GM19351 (cell line): ENCODE data around the gene RGS16.
A peak's percentile ranks its signal among the peaks of the same experiment; 100 is the strongest.

Source experiments
- ATAC-seq: cut with Tn5 transposase; IDR thresholded peaks from one replicate; pipeline ENCODE4 v1.9.1; 2021; ENCODE audit warnings: mild to moderate bottlenecking, moderate library complexity; ENCODE audit not compliant: unreplicated experiment

Gene RGS16

DNA sequence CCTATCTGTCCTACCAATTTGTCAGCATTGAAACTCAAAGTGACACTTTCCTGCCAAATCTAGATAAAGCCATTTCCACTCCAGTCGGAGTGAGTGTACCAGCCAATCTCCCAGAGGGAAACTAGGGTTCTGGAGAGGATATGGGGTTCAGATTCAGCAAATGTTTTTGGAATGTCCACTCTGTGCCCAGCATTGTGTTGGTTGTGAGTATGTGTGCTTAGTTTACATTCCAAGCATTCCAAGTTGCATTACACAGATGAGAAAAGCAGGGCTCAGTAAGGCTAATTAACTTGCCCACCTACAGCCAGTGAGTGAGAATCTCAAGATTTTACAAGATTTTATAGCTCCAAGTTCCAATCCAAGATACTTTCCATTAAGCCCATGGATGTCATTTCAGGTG, 26.4 kb upstream of the RGS16 start:
- ATAC-seq: no peak

DNA sequence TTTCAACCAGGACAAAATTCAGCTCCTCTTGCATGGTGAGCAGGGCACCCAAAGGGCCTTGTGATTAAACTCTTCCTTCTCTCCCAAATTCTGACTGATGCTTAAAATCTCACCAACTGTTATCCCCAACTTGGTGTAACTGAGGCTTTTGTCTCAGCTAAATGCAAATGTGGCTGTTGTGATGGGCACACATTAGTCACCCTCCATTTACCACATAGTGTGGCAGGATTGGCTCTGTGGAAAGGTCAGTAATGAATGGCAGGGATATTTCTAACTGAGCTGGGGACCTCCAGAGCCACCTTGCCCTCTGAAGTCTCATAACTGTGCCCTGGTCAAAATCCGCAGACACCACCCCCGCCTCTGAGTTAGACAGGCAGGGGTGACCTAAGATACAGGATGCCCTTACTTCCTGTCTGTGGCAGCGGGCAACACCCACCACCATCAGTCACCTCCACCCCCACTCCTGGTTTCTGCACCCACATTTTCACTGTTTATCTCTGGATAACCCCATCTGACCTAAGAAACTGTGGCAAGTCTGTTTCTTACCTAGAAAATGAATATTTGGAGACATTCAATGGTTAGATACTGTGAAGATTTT, 25.4 kb upstream of the RGS16 start:
- no peak for ATAC-seq

DNA sequence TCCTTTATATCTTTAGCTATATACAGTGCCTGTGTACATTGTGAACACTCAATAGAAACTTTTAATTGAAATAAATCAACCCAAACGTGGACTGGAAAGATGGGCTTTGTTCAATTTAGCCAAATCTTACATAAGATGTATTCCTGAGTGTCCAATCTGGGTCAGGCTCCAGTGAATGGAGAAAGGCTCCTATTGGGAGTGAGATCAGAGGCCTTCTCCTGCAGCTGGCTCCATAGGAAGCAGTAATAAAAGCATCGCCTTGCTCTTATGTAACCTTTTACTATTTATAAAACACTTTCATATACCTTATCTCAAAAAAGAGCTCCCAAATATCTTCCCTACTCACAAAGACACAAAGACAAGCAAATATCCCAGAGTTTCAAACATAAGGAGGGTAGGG, 24.9 kb upstream of the RGS16 start:
- no peak for ATAC-seq

DNA sequence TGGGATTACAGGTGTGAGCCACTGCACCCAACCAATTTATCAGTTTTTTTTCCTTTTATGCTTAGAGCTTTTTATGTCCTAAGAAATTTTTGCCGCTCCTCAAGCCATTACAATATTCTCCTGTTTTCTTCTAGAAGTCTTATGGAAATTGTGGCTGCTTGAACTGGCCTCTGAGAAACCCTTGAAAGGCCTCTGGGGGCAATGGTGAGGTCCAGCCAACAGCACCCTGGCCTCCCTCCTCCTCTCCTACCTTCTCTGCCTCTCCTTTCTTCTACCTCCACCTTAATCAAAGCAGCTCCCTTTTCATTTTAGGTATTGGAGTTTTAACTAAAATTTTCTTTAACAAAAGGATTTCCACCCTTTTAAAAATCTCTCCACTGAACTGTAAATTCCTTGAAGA, 24.5 kb upstream of the RGS16 start:
- ATAC-seq: no peak

DNA sequence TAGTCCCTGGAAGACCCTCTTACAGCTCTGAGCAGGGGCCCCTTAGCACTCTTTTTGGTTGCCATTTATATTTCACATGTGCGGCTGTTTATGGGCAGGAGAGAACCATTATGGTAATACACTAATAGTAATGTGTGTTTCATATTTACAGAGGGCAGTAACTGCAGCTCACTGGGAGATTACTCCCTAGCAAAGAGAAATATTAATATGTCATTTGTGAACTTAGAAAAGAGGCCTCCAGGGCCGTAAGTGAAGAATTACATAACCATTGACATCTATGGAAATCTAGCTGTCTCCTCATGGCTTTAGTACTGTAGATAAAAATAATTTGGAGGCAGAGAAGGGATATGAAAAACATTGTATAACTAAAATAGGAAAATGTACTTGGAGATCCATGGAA, 23.4 kb upstream of the RGS16 start:
- ATAC-seq: no peak

DNA sequence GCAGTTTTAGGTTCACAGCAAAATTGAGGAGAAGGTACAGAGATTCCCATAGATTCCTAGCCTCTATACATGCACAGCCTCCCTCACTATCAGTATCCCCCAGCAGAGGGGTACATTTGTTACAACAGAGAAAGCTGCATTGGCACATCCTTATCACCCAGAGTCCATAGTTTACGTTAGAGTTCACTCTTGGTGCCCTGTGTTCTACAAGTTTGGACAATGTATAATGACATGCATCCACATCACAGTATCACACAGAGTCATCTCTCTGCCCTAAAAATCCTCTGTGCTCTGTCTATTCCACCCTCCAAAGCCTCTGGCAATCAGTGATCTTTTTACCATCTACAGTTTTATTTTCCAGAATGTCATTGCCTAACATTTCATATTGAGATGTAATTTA, 22.3 kb upstream of the RGS16 start:
- no peak for ATAC-seq

DNA sequence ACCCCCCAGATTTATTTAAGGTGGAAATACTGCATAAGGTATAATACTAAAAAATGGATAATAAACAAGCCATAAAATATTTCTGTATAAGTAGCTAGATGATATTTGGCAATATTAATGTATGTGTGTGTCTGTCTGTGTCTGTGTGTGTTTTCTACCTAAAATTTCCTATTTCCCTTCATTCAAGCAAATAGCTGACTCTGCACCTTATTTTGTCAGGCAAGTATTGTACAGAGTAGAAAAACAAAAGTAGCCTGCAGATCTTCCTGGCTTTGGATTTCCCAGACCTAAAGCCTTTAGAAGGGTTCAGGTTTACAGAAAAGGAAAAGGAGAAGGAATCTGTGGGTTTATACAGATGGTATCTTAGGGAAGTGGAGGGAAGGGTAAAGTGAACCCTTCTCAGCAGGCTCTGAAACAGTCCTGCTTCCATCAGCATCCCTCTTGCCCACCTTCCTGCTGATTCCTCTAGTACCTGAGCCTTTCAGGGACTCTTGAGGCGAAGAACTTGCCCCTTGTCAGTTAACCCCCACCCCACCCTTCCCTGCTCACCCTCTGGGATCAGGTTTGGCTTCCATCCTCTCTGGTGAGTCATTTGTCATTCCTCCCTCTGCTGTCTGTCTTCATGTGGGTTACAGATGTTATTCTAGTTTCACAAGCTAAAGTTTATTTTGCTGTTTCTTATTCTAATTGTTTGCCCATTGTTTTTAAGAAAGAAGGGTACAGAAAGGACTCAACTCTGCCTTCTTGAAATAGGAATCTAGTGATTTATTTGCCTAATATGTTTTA, 21.7 kb upstream of the RGS16 start:
- no peak for ATAC-seq

DNA sequence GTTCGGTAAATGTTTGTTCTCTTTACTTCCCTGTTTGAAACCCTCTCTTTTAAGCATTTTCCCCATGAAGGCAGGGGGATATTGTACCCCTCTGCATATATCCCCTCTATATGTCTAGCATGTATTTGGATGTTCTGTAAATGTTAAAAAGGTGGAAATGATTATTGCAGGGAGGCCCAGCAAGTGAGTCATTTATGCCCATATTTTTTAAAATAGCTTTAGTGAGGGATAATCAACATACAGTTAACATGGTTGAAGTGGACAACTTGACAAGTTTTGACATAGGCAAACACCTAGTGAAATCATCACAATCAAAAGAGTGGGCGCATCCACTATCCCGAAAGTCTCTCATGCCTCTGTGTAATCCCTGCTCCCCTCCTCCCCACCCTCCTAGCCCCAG, 20.8 kb upstream of the RGS16 start:
- ATAC-seq: no peak

DNA sequence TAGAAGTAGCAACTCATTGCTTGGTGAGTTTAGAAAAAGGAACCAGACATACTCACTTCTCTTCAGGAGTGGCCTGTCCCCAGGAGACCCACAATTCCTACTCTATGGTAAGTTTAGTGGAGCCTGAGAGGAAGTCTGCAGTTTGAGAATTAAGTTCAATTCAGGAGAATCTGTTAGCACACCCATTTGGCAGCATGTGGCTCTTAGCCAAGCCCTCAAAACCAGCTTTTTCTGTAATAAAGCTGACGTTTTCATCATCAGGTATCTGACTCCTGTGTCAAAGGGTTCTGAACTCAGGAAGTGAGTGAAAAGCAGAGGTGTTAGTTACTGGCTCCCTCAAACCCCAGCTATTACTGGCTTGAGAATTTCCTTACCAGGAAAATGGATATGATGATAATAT, 20.4 kb upstream of the RGS16 start:
- ATAC-seq: no peak

DNA sequence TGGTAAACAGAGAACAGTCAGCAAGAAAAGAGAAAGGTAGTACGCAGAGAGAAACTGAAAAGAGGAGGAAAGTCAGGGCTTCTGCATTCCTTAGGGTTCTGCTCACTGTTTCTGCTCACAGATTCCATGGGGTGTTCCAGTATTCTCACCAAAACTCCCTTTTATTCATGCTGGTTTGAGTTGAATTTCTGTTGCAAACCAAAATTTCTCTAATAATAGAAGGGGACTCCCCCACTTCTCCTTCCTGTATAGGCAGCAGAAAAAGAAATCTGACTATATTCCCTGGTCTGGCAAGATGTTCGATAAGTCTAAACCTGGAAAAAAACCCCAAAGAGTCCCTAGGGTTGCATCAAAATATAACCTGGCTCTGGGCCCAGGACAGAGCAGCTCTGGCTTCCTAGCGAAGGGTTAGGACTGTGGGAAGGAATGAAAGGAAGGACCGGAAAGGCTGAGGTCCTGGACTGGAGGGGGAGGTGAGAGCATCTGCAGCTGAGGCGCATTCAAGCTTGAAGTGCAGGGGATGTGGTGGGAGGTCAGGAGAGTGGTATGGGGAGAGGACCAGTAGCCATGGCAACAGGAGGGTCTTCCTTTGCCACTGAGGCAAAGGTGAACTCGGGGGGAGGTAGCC, 18.8 kb upstream of the RGS16 start:
- peak; percentile 62 for ATAC-seq

DNA sequence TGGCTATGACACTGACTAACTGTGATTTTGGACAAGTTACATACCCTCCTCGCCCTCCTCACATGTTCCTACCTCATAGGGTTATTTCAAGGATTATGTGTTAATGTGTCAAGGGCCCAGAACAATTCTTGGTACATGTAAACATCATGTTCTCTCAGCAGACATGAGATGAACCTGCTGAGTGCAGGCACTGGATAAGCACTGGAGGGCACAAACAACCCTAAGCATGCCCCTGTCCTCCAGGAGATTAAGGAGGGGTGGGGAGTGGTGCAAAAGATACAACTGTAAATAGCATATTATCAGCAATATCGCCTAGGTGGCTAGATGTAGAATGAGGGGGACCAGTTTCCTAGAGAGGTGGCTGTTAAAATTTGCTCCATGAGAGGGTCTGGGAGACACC, 17.7 kb upstream of the RGS16 start:
- no peak for ATAC-seq

DNA sequence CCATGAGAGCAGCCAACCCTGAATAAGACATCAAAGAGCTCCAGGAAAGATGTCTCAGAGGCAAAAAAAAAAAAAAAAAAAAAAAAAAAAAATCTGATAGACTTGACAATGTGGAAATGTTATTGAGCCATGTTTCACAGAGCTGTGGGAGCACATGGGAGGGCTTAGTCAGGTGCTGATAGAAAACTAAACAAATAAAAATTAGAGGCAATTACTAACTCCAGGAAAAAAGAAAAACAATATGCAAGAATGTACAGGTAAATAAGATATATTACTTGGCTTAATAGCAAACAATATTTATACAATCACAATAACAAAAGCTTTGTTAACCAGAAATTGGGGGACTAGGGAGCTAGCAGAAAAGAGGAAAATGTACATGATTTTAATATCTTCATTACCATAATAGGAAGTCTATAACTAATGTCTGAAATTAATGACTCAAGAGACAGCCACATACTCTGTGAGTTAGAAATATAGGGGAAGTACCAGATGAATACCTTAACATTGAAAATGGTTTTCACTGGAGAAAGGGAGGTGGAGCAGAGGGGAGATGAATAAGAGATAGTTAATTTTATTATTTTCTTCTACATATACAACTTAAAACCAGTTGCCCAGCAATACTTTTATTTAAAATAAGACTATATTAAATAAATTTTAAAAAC, 16.9 kb upstream of the RGS16 start:
- ATAC-seq: no peak

DNA sequence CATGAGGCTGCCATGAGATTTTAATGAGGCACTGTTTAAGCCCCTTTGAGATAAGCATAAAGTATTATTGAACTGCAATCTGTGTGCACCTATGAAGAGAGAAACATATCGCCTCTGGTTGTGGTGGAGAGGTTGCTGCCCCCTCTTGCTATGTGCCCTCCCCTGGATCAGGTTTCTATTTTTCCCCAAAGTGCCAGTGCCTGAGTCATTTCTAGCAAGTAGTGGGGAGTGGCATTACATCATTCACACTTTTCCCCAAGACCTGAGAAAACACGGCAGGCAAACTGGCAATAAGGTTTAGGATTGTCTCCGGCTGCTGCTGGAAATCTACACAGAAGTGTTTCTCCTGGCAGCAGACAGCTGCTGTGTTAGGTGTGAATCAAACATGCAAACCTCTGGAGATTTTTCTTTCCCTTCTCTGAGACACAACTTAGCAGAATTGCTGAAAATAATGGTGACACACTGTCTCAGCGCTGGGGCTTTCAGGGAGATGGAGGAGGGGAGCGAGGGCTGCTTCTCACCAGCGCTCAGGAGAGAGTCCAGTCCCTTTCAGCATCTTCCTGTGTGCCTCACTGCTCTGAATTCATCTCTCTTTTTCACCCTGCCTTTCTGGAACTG, 13.7 kb upstream of the RGS16 start:
- ATAC-seq: no peak

DNA sequence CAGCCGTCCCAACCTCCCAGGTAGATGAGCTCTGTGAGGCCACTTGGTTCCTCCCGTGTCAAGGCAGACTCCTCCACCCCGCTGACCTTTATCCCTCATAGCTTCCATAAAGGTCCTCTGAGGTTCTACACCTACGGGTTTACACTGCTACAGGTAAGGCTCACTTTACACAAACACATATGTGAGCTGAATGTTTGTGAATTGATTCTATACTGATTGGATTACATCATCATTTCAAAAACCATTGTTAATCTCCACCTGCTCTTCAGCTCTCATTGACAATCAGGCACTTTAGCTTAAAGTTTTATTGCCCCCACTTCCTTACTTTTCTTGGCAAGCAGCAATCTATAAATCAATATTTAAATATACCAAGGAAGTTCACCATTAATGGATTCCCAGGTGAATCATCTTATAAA, 12.8 kb upstream of the RGS16 start:
- no peak for ATAC-seq

DNA sequence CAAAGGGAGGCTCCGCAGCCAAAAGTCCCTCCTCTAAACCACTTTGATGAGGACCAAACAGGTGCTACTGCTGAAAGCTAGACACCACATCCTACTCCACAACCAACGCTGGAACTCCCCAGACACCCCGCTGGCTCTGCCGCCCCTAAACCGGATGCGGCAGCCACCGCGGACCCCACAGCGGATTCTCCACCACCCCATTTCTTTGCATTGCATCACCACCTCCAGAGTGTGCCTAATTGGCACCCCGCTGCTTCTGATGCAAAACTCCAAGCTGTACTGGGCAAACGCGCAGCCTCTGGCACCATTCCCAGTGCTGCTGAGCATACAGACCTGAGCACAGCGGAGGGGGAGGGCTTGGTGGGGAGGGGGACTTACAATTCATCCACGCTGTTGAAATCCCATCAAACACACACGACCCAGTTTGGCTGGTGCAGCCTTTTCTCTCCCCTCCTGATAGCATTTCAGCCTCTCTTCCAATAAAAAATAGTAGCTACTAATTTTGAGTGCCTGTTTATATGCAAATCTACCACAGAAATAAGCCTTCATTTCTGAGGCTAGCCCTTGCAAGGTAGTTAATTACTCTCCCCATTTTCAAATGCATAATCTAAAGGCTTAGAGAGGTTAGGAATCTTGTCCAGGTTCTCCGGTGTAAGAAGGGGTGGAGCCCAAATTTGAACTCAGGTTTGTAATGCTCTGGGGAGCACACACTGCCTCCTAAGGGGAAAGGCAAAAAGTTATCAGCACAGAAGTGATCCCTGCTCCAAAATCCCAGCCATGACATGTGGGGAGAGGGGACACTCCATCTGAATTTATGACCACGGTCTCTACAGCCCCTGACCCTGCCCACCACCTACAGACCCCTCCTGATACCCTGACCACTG, 12.2 kb upstream of the RGS16 start:
- peak; percentile 78 for ATAC-seq

DNA sequence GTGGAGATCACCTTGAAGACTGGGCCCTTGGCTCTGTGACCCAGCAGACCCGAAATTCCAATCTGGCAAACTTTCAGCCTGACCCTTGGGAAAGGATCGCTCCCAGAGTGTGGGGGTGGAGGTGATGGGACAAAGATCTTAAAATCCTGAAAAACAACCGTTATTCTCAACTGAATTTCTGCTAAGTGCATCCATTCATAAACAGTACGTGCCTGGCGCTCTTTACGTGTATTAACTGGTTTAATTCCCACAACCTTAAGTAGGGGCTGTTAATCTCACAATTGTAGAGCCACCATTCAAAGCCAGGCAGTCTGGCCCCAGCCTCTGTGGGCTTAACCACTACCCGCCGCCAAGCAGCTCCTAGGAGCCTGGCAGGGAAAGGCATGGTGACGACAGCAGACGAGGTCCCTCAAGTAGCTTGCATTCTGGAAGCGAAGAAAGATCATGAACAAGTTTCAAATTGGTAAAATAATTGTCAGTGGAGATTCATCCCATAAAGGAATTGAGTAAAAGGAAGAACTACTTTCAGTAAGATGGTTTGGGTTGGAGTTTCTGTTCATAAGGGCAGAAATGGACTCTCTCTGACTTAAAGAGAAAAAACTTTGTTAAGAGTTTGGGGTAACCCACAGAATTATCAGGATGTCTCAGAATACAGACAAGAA, 11.4 kb upstream of the RGS16 start:
- ATAC-seq: peak; percentile 18

DNA sequence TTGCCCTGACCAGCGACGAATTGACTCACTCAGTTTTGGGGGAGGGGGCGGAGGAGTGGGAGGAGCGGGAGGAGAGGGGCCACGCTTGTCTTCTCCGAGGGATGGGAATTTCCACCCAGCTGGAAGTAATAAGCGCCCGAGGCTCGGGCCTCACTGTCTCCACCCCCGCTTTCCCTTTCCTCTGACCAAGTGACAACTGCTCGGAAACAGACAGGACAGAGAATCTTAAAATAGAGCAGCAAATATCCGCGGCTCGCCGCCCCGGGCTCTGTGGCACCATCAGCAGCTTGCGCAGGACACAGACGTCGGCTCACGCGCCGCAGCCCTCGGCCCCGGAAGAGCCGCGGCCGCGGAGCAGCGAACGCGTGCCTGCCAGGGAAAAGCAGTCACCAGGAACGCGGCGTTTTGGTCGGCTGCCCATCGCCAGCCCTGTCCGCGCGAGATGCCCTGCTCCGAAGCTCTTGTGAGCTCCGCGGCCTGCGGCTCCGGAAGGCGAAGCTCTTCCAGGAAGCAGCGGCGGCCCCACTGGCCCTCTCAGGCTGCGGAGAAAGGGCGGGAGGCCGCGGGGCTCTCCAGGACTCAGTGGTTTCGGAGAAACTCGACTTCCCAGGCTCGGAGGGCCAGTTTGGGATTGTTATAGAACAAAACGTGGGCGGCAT, 10.7 kb upstream of the RGS16 start:
- ATAC-seq: peak; percentile 32

DNA sequence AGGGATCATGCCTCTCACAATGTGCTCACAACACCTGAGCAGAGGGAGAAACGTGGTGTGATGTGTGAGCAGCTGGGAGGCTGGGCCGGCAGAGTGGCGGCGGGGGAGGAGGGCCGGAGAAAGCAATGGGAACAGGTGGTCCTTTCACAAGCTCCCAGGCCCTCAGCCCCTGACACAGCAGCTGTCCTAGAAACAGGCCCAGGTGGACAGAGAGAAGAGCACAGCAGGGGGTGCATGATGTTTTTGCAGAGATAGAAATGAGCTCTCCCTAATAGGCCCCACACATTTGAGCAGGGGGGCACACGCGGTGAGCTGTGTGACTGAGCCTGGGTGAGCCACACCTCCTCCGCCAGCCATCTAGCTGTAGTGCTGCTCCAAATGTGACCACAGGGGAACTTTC, 7.6 kb upstream of the RGS16 start:
- no peak for ATAC-seq

DNA sequence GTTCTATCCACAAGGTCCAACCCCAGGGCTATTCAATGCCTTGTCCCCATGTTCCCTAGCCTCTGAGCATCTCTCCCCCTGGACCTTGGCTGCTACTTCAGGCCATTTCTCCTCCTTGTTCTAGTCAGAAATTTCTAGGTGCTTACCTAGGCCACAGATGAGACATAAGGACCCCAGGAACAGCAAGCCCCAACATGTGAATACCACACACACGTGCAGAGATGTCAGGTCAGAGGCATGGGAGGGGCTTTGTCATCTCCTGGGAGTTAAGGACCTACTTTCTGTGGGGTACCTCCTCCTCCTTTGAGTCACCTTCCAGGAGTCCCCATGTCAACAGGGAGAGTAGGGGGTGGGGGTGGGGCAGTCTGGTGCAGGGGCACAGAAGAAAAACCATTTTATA, 7.1 kb upstream of the RGS16 start:
- no peak for ATAC-seq
